GM04503 (cell line): ENCODE results near the gene FXYD6.

Source experiments
- DNase-seq: peaks from one replicate; pipeline ENCODE4 v3.0.0-alpha.2; 2012; ENCODE audit warnings: low read depth

FXYD6 gene

DNA sequence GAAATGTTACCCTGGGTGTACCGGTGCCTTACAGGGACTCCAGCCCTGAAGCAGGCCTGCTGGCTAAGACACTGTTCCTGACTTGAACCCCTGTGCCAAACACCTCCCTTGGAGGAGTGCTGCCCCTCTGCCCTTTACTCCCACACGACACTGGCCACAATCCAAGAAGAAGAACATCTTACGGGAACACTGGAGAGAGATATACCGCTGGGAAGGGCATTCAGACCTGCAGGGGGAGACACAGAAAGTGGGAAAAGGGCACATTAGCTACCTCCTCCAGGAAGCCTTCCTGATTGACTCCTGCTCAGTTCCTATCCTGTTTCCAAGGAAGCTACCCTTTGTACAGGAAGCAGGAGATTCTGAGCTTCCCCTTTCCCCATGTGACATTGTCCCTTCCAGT, 34.1 kb upstream of the FXYD6 start:
- no peak for DNase-seq

DNA sequence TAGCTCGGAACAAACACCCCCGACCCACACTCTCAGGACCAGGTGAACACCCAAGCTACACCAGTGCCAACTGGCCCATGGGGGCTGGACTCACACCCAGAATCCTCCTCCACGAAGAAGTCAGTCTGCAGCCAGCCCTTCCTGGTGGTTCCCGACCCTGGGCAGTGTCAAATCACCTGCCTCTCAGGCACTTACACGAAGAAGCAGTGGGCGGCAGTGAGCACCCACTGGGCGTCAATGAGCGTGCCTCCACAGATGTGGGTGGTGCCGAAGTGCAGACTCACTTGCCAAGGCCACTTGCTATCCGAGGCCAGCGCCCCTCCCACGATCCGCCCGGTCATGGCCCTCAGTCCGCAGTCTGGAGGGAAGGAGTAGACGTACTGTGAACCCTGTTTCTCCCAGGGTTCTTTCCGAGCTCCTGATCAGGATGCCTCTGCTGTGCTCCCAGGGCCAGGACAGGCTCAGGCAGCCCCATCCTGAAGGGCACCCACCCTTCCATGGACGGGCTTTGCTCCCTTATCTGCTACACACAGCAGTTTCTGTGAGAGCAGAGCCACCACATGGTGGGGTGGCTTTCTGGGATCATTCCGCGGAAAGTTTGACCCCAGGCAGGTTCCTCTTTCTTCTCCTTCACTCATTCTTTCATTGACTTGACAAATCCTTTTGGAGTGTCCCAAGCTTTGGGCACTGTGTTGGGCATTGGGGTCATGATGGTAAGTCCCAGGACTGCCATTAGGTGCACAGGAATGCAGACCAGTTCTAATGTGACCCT, 33.3 kb upstream of the FXYD6 start:
- DNase-seq, result no peak

GRCh38 chr11:117908959-117909610, 32.6 kb upstream of the FXYD6 start:
- no peak for DNase-seq

GRCh38 chr11:117908109-117908895, 31.8 kb upstream of the FXYD6 start:
- no peak for DNase-seq

GRCh38 chr11:117907276-117908108, 31.0 kb upstream of the FXYD6 start:
- DNase-seq, result peak; percentile 37

DNA sequence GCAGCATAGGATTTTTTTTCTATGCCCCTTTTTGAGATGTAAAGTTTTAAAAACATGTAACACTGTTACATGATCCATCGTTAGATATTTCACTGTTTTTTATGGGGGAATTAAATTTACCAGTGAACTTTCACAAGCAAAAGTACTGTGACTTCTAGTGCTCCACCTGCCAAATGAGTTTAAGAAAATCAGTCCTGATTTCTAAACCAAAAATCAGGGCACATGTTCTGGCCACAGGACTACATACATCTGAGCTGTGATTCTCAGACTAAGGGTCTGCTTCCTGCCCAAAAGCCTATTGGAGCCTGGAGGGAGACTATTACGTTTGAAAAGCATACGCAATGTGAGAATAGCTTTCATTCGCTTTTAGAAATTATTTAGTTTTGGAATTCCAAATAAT, 30.3 kb upstream of the FXYD6 start:
- no peak for DNase-seq

DNA sequence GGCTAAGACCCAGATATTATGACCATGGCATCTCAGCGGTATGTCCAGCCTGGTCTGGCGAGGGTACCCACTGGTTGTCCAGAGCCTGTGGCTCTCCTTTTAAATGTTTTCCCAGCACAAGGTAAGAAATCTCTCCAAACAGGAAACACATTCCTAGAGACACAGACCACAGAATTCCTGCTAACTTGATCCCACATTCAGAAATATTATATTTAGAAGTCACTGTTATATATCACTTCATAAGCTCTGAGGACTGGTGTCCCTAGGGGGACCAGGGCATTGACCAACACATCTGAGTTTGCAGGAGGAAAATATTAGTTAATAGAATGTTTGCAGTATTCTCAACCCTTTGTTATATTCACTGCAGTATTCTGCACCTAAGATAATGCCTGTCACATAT, 29.7 kb upstream of the FXYD6 start:
- DNase-seq, result no peak

DNA sequence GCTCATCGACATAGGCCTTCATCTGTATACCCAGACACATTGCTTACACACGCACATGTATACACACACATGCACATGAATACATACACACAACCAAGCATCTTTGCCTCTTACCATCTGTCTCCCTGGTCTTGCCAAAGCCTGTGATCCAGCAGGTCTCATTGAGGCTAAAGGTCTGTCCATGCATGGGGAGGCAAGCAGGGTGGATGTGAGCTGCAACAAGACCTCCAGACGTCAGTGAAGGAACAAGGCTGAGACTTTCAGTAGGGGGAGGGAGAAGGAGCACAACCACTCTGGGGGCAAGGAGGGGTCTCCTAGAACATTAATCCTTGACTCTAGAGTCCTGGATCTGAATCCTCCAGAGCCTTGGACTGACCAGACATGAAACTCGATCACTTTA, 29.1 kb upstream of the FXYD6 start:
- no peak for DNase-seq

DNA sequence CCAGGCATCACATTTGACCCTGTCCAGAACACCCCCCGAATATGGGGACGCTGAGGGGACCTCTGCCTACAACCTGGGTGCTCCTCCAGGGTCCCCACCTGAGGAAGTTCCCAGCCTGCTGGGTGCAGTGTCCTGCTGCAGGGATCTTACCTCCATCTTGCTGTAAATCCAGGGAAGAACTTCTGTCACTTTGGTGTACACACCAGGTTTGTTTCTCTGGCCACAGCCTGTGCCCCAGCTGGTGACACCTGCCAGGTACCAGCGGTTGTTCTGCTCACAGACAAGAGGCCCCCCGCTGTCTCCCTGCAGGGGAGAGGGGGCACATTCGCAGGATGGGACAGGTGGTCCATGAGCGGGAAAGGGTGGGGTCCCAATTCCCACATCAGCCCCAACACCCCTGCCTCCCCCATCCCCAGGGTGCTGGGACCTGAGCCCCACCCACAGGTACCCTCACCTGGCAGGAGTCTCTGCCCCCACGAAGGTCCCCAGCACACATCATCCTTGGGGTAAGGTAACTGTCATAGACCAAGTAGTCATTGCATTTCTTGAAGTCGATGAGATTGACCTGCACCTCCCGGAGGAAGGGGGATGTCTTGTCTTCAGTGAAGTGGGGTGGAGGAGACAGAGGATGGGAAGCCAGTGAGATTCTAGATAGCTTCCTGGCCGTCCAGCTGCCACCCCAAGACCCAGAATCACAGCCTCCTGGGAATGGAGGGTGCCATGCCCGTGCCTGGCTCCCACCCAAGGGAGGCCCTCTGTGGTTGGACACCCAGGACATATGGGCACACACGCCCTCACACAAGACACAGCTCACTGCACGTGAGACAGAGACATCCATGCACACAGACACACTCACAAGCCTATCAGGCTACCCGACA, 27.3 kb upstream of the FXYD6 start:
- no peak for DNase-seq

- no peak for DNase-seq
These were observed 25.8 kb upstream of the FXYD6 start for GRCh38 chr11:117902001-117902845.

- DNase-seq, result no peak
These were observed 25.1 kb upstream of the FXYD6 start for GRCh38 chr11:117901601-117902000.

GRCh38 chr11:117900720-117901440, 24.4 kb upstream of the FXYD6 start:
- no peak for DNase-seq

- no peak for DNase-seq
These were observed 23.7 kb upstream of the FXYD6 start for GRCh38 chr11:117900121-117900648.

GRCh38 chr11:117898059-117898458, 21.6 kb upstream of the FXYD6 start:
- no peak for DNase-seq

DNA sequence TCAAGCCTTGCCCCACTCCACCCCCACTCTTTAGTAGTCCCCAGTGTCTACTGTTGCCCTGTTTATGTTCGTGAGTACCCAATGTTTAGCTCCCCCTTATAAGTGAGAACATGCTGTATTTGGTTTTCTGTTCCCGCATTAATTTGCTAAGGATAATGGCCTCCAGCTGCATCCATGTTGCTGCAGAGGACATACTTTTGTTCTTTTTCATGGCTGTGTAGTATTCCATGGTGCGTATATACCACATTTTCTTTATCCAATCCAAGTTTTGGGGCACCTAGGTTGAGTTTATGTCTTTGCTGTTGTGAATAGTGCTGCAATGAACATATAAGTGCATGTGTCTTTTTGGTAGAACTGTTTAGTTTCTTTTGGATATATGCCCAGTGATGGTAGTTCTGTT, 16.2 kb upstream of the FXYD6 start:
- DNase-seq, result no peak

DNA sequence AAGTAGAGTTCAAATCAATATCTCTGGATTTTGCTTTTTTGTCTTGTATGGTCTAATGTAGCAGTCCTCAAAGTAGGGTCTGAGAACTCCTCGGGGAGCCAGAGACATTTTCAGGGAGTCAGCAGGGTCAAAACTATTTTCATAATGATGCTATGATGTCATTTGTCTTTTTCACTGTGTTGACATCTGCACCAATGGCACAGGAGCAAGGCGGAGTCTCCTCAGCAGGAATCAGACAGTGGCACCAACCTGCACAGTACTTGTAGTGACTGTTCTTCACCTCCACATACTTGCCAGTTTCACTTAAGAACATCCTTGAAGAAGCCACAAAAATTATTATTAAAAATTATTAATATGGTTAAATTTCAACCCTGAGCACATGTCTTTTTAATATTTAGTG, 14.9 kb upstream of the FXYD6 start:
- no peak for DNase-seq

DNA sequence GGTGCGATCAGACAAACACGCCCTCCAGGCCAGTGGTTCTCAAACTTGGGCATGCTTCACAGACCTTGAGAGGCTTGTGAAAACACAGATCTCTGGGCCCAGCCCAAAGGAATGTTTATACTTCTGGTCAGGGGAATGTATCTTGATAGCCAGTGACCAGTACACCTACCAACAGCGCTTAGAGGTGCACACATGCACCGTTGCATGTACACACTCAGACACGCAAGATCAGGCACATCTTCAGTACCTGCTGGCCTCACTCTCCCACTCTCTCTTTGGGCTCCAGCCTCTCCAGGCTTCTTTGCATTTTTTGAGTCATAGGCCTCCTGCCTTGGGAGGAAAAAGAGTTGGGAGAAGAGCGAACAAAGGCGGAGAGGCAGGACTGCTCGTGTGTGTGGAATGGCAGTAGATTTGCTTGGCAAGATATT, 11.7 kb upstream of the FXYD6 start:
- no peak for DNase-seq

DNA sequence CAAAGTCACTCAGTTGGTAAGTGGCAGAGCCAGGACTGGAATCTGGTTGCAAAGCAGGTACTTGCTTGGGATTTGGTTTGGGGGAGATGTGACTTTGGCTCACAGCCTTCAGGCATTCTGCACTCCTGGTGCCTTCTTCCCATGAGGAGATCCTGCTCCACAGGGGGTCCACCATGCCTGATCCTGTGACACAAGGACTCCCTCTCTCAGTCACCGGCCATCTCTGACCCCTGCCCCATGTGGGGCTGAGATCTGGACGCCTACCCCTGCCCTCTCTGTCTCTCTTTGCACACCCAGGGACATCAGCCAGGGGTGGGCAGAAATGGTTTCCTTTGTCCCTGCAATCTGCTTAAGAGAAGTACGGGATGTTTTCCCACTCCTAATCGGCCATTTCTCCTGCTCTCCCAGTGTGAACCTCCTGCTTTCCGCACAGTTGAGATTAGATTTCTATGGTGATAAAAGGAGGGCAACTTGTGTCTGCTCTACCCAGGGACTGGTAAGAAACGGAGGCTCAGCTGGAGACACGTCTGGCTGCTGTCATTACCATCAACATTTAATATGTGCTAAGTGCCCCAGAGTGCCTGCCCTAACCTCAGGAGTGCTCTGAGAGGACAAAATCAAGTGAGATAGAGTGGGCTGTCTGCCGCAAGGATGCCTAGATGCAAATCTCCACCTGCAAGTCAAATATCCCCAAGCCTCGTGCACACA, 11.1 kb upstream of the FXYD6 start:
- DNase-seq, result no peak

GRCh38 chr11:117885777-117886176, 9.3 kb upstream of the FXYD6 start:
- no peak for DNase-seq
